Umbilical cord (tissue), 2 donors: ENCODE results near the gene ARGLU1. TPM values are rescaled to one million over a fixed set of nuclear protein-coding genes. Genes with fewer than 3 reads are reported as not detected.

Experiments used
- DNase-seq: peaks from one replicate; pipeline ENCODE4 v3.0.0-alpha.2; 2015; ENCODE audit warnings: low spot score
- total RNA-seq: library from RNA; depleted of rRNA; stranded (reverse); fragments of >200 nt; gene quantifications from one replicate; pipeline ENCODE4 v1.2.3, GENCODE V29; 2014; ENCODE audit warnings: low replicate concordance; ENCODE audit not compliant: insufficient read depth

ARGLU1 gene
- total RNA-seq, 1 donor from 2014 or later: 89.8 TPM

- DNase-seq: no peak
Measured at GRCh38 chr13:106548064-106548696, 19.8 kb downstream of the ARGLU1 start.

- no peak for DNase-seq
Measured at GRCh38 chr13:106541826-106542225, 26.1 kb downstream of the ARGLU1 start.

- no peak for DNase-seq
Measured at GRCh38 chr13:106540613-106541012, 27.3 kb downstream of the ARGLU1 start.

- DNase-seq: no peak
Measured at GRCh38 chr13:106537521-106537920, 30.4 kb downstream of the ARGLU1 start.

- peak; percentile 95 for DNase-seq
Measured at GRCh38 chr13:106536244-106537034, 31.5 kb downstream of the ARGLU1 start.

- DNase-seq: peak; percentile 97
Measured at GRCh38 chr13:106535552-106536243, 32.2 kb downstream of the ARGLU1 start, which contains the start of gene EFNB2. Gene EFNB2 (minus strand): TSS chr13:106535662. CDS start chr13:106534964, 698 bp downstream.

GRCh38 chr13:106534639-106535551 lies 33.0 kb downstream of the ARGLU1 start:
- DNase-seq: no peak

GRCh38 chr13:106533943-106534638 lies 33.8 kb downstream of the ARGLU1 start:
- peak; percentile 45 for DNase-seq

- DNase-seq: peak; percentile 79
Measured at GRCh38 chr13:106533101-106533942, 34.6 kb downstream of the ARGLU1 start.

GRCh38 chr13:106532111-106532929 lies 35.6 kb downstream of the ARGLU1 start:
- DNase-seq: peak; percentile 63

GRCh38 chr13:106530980-106531481 lies 36.9 kb downstream of the ARGLU1 start:
- peak; percentile 48 for DNase-seq

- DNase-seq: peak; percentile 69
Measured at GRCh38 chr13:106530171-106530851, 37.6 kb downstream of the ARGLU1 start.

- peak; percentile 67 for DNase-seq
Measured at GRCh38 chr13:106529415-106530170, 38.3 kb downstream of the ARGLU1 start.

GRCh38 chr13:106528718-106529414 lies 39.1 kb downstream of the ARGLU1 start:
- peak; percentile 62 for DNase-seq

- DNase-seq: peak; percentile 38
Measured at GRCh38 chr13:106527826-106528225, 40.1 kb downstream of the ARGLU1 start.

- no peak for DNase-seq
Measured at GRCh38 chr13:106527445-106527801, 40.5 kb downstream of the ARGLU1 start.
